ENCODE data around the gene VARS1.

DNA sequence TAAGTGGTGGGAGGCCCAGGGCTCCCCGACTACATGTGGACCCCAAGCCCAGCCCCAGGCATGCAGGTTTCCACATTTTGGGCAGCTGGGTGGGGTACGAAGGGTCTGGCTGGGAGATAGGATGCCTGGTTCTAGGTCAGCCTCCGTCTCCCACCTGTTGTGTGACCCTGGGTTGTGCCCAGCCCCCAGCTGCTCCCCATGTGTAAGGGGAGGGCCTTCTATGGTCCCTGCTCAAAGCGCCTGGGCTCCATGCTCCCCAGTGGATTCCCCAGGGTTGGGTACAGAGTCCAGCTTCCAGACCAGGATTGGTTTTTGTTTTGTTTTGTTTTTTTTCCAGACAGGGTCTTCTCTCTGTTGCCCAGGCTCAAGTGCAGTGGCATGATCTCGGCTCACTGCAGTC, 17.4 kb downstream of the VARS1 start:
- TF ChIP-seq, protein P1, sequence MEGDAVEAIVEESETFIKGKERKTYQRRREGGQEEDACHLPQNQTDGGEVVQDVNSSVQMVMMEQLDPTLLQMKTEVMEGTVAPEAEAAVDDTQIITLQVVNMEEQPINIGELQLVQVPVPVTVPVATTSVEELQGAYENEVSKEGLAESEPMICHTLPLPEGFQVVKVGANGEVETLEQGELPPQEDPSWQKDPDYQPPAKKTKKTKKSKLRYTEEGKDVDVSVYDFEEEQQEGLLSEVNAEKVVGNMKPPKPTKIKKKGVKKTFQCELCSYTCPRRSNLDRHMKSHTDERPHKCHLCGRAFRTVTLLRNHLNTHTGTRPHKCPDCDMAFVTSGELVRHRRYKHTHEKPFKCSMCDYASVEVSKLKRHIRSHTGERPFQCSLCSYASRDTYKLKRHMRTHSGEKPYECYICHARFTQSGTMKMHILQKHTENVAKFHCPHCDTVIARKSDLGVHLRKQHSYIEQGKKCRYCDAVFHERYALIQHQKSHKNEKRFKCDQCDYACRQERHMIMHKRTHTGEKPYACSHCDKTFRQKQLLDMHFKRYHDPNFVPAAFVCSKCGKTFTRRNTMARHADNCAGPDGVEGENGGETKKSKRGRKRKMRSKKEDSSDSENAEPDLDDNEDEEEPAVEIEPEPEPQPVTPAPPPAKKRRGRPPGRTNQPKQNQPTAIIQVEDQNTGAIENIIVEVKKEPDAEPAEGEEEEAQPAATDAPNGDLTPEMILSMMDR (conservative IDR thresholded peaks at IDR 0.05; ENCODE audit: low read depth, low read length) = no peak
- TF ChIP-seq BHLHE40 (IDR thresholded peaks at IDR 0.05; ENCODE audit: low read depth, low read length) (no peak), CHD1 (IDR thresholded peaks at IDR 0.05; ENCODE audit: low read depth, low read length) (no peak)
- TF ChIP-seq, protein P2, sequence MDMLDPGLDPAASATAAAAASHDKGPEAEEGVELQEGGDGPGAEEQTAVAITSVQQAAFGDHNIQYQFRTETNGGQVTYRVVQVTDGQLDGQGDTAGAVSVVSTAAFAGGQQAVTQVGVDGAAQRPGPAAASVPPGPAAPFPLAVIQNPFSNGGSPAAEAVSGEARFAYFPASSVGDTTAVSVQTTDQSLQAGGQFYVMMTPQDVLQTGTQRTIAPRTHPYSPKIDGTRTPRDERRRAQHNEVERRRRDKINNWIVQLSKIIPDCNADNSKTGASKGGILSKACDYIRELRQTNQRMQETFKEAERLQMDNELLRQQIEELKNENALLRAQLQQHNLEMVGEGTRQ (IDR thresholded peaks at IDR 0.05; ENCODE audit: low read depth, low read length) = no peak

Measured in IMR-90 (cell line).